K562 (cell line): ENCODE results near the gene ACLY. TPM values are rescaled to one million over a fixed set of nuclear protein-coding genes. Genes with fewer than 3 reads are reported as not detected.
A peak's percentile ranks its signal among the peaks of the same experiment; 100 is the strongest.

Experiments used
- ATF1 ChIP-seq, 2 experiments: fragments of 450-650 bp in 1 of 2; IDR thresholded peaks; 2 replicates each; pipeline ENCODE4 v1.6.1; 2016; ENCODE audit warnings: missing compliant biosample characterization in 1 of 2, missing genetic modification characterization in 1 of 2
- ATF3 ChIP-seq, 2 experiments: fragments of 450-650 bp in 1 of 2; sonication (generic) in 1 of 2; formaldehyde crosslinking in 1 of 2; IDR thresholded peaks in 1 of 2; conservative IDR thresholded peaks in 1 of 2; 2 replicates each; pipeline versions ENCODE4 v1.6.1 to v1.8.1; 2016 to 2023; ENCODE audit warnings: mild to moderate bottlenecking in 2 of 2, moderate library complexity in 2 of 2, inconsistent platforms in 1 of 2, missing genetic modification reagents in 1 of 2
- CBFA2T3 ChIP-seq: fragments of 450-650 bp; IDR thresholded peaks from 2 replicates; pipeline ENCODE4 v1.6.1; 2017
- CREB1 ChIP-seq, 2 experiments: sonication (generic) in 1 of 2; formaldehyde crosslinking in 1 of 2; IDR thresholded peaks; 2 replicates each; pipeline versions ENCODE4 v1.6.1 to v1.8.0; 2012 to 2022; ENCODE audit warnings: inconsistent platforms in 1 of 2, mild to moderate bottlenecking in 1 of 2, missing genetic modification reagents in 1 of 2, moderate library complexity in 1 of 2
- CREM ChIP-seq: IDR thresholded peaks from 2 replicates; pipeline ENCODE4 v1.6.1; 2014; ENCODE audit warnings: antibody characterized with exemption, low read depth
- FOXK1 ChIP-seq: sonication (generic); formaldehyde crosslinking; IDR thresholded peaks from 2 replicates; pipeline ENCODE4 v1.8.0; 2022; ENCODE audit warnings: missing genetic modification reagents, mild to moderate bottlenecking, borderline replicate concordance
- KAT2B ChIP-seq: IDR thresholded peaks from one replicate; pipeline ENCODE4 v1.6.1; 2012; ENCODE audit warnings: low read depth, mild to moderate bottlenecking, control low read depth, inconsistent platforms, low read length, moderate library complexity
- LCOR ChIP-seq: sonication (generic); formaldehyde crosslinking; IDR thresholded peaks from 2 replicates; pipeline ENCODE4 v1.8.0; 2022; ENCODE audit warnings: mild to moderate bottlenecking, missing genetic modification reagents
- MTA2 ChIP-seq: fragments of 450-650 bp; IDR thresholded peaks from 2 replicates; pipeline ENCODE4 v1.6.1; 2016; ENCODE audit warnings: low read depth
- NFE2 ChIP-seq: IDR thresholded peaks from 2 replicates; pipeline ENCODE4 v1.6.1; 2014; ENCODE audit warnings: antibody characterized with exemption, low read depth
- PHB ChIP-seq: fragments of 250-450 bp; sonication (Bioruptor Pico); IDR thresholded peaks from 2 replicates; pipeline ENCODE4 v1.5.0; 2021
- RB1 ChIP-seq: fragments of 450-650 bp; IDR thresholded peaks from 2 replicates; pipeline ENCODE4 v1.6.1; 2017; ENCODE audit warnings: low read depth, mild to moderate bottlenecking
- SIN3B ChIP-seq: fragments of 450-650 bp; IDR thresholded peaks from 2 replicates; pipeline ENCODE4 v1.6.1; 2017; ENCODE audit warnings: low read depth, mild to moderate bottlenecking, moderate library complexity
- SLC30A9 ChIP-seq: fragments of 250-450 bp; sonication (Bioruptor Pico); IDR thresholded peaks from 2 replicates; pipeline ENCODE4 v1.8.0; 2022; ENCODE audit warnings: mild to moderate bottlenecking, moderate library complexity
- STAT5B ChIP-seq: fragments of 250-450 bp; sonication (Bioruptor Pico); IDR thresholded peaks from 2 replicates; pipeline ENCODE4 v1.8.0; 2021; ENCODE audit warnings: mild to moderate bottlenecking, inconsistent platforms
- TEAD4 ChIP-seq, 2 experiments: sonication (generic) in 1 of 2; formaldehyde crosslinking in 1 of 2; IDR thresholded peaks; 2 replicates each; pipeline versions ENCODE4 v1.6.1 to v1.8.0; 2012 to 2022; ENCODE audit warnings: borderline replicate concordance in 1 of 2, inconsistent platforms in 1 of 2, low read length in 1 of 2, mild to moderate bottlenecking in 1 of 2, missing genetic modification reagents in 1 of 2
- THAP12 ChIP-seq: fragments of 250-450 bp; sonication (Bioruptor Pico); IDR thresholded peaks from 2 replicates; pipeline ENCODE4 v1.9.0; 2021; ENCODE audit warnings: mild to moderate bottlenecking, inconsistent platforms
- ZBTB2 ChIP-seq: fragments of 450-650 bp; IDR thresholded peaks from 2 replicates; pipeline ENCODE4 v1.6.1; 2016; ENCODE audit warnings: antibody characterized with exemption
- ZC3H4 ChIP-seq: sonication (generic); formaldehyde crosslinking; IDR thresholded peaks from 2 replicates; pipeline ENCODE4 v1.9.0; 2021; ENCODE audit warnings: missing genetic modification reagents, borderline replicate concordance
- ZFP91 ChIP-seq: sonication (generic); formaldehyde crosslinking; IDR thresholded peaks from 2 replicates; pipeline ENCODE4 v1.8.0; 2022; ENCODE audit warnings: mild to moderate bottlenecking, missing genetic modification reagents
- ZNF274 ChIP-seq: IDR thresholded peaks from 2 replicates; pipeline ENCODE4 v1.6.1; 2011; ENCODE audit warnings: low read depth, mild to moderate bottlenecking, low read length, moderate library complexity, borderline replicate concordance
- ZNF57 ChIP-seq: fragments of 450-650 bp; formaldehyde crosslinking; IDR thresholded peaks from 2 replicates; pipeline ENCODE4 v1.4.0; 2020; ENCODE audit warnings: mild to moderate bottlenecking, moderate library complexity
- polyA plus RNA-seq, 8 experiments: library from polyadenylated mRNA; depleted of rRNA in 4 of 8; stranded (reverse) in 5 of 8; unstranded in 3 of 8; fragments of >200 nt; fragmentation: Nextera tagmentation in 2 of 8; fragmentation: Illumina TruSeq in 1 of 8; extraction: Ambion mirVana in 2 of 8; extraction: Trizol in 1 of 8; gene quantifications; 2 replicates each; pipeline versions ENCODE4 v1.2.1 to v1.2.3, GENCODE V29; 2011 to 2014; ENCODE audit warnings: inconsistent platforms in 1 of 8, missing spikeins in 1 of 8
- total RNA-seq, 7 experiments: library from RNA; depleted of rRNA in 6 of 7; stranded (reverse); fragments of >200 nt in 6 of 7; fragmentation: Illumina TruSeq in 2 of 7; extraction: Trizol in 2 of 7; gene quantifications; 2 replicates each; pipeline versions ENCODE4 v1.2.1 to v1.2.3, GENCODE V29; 2011 to 2021; ENCODE audit warnings: low replicate concordance in 1 of 7

Gene ACLY
- total and polyA plus RNA-seq, 9 of the 15 experiments (the other 6 are each of a cell fraction or from before 2014, with no cell fraction given) = 42.9 to 280 (median 125) TPM

- TF ChIP-seq KAT2B (no peak), LCOR (0 out of 2 replicates have a peak, but pooled peaks have one; percentile 24), RB1 (peak; percentile 78; the same call in 1 of the 2 replicates), ZC3H4 (CRISPR knock-in tag) (no peak), PHB (0 out of 2 replicates have a peak, but pooled peaks have one; percentile 57), CBFA2T3 (no peak), MTA2 (no peak), ZFP91 (CRISPR knock-in tag) (no peak), SIN3B (peak; percentile 58), ZBTB2 (peak; percentile 60), ATF1 (CRISPR knock-in tag; IDR thresholded peaks at IDR 0.05) (no peak), ATF1 (tag; IDR thresholded peaks at IDR 0.05) (peak; percentile 22; the same call in 1 of the 2 replicates), FOXK1 (CRISPR knock-in tag) (no peak), NFE2 (no peak), STAT5B (CRISPR knock-in tag) (no peak), CREM (no peak; the same call in 1 of the 2 replicates), ATF3 (IDR thresholded peaks at IDR 0.05) (no peak), ATF3 (CRISPR knock-in tag; conservative IDR thresholded peaks at IDR 0.05) (no peak), SLC30A9 (CRISPR knock-in tag) (no peak), THAP12 (CRISPR knock-in tag) (no peak), TEAD4 (IDR thresholded peaks at IDR 0.05; ENCODE audit: low read length) (0 out of 2 replicates have a peak, but pooled peaks have one; percentile 11), TEAD4 (CRISPR knock-in tag; IDR thresholded peaks at IDR 0.05; ENCODE audit: borderline replicate concordance) (no peak), CREB1 (IDR thresholded peaks at IDR 0.05) (peak; percentile 12; the same call in 1 of the 2 replicates), CREB1 (CRISPR knock-in tag; IDR thresholded peaks at IDR 0.05) (no peak), ZNF274 (no peak), ZNF57 (no peak)
Measured at GRCh38 chr17:41966463-41967140, 47.9 kb upstream of the ACLY start, which contains the start of gene CNP (continued).
